HG02973 (cell line): Measurements from ENCODE around the gene UBAP2.
A peak's percentile ranks its signal among the peaks of the same experiment; 100 is the strongest.
"Not testable (repeated sequence)": the region's sequence is repeated elsewhere in the genome, so short reads cannot be mapped to it uniquely, and the experiment has no call there.

Experiments
- ATAC-seq: cut with Tn5 transposase; IDR thresholded peaks from one replicate; pipeline ENCODE4 v1.9.1; 2021; ENCODE audit warnings: moderate library complexity; ENCODE audit not compliant: unreplicated experiment

Gene UBAP2

DNA sequence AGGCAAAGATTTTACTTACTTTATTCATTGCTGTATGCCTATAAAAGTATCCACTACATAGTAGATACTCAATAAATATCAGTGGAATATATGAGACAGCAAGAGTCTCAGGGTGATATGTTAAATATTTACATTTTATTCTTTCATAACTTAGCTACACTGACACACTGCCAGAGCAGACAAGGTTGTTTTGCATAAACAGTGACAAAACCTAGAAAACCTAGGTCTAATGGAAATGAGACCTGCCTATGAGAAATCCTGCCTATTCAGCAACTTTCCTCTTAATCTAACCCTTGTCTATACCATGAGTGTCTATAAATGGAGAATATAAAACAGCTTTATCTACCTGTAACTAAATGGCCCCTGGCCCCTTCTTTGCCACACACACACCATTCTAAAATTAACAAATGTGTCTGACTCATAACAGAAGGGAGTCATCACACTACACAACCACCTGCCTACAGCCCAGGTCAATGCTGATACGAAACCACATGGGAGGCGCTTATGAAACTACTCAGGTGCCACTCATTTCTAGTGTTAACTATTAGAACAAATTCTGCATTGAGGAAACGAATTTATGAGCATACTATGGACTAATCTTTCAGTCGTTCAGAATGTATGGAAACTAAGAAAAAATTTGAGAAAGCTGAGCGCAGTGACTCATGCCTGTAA is 60.3 kb downstream of the UBAP2 start:
- ATAC-seq = peak; percentile 98

DNA sequence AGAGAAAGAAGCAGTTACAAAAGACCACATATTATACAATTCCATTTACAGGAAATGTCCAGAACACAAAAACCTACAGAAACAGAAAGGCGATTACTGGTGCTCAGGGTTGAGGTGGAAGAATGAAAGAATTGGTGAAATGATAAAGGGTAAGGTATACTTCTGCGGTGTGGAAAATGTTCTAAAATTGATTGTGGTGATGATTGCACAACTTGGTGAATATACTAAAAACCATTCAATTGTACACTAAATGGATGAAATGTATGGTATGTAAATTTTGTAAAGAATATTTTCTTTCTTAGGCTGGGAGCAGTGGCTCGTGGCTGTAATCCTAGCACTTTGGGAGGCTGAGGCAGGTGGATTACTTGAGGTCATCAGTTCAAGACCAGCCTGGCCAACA is 72.3 kb downstream of the UBAP2 start:
- ATAC-seq = no peak

DNA sequence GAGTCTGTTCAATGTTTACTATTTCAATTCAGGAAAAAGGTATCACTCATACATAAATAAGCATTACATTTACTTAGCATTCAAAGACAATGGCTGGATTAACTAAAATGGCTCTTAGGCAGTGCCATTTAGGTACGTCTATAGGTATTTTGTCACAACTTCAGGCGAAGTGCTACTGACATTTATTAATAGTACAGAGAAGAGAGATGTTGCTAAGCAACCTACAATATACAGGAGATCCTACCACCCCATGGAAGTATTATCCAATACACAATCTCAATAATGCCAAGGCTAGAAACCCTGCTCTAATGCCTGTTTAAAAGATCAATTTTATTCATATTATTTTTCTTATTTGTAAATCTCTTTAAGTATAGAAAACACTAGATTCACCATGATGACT is 76.0 kb downstream of the UBAP2 start:
- no peak for ATAC-seq

DNA sequence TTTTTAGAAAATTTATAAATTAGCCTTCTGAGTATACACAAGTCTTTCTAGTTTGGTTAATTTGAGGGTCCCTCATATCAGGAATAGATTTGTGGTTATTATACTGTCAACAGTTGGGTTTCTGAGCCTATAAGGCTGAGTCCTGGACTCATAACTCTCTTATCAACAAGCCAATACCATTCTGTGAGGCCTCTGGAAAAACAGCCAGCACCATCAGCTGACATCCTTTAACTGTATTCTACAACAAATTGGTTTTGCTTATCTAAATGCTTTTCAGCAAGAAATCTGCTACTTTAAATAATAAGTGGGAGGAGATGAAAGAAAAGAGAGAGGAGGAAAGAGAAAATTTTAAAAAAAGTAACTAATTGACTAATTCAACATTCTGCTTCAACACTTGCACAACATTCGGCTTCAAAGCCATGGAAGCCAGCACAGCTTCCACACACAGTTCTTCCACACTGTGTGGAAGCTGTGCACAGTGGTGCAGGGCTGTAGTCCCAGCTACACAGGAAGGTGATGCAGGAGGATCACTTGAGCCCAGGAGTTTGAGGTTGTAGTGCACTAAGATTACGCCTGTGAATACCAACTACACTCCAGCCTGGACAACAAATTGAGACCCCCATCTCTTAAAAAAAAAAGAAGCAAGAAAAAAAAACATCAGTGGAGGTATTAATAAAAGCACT is 84.5 kb downstream of the UBAP2 start:
- ATAC-seq = no peak

DNA sequence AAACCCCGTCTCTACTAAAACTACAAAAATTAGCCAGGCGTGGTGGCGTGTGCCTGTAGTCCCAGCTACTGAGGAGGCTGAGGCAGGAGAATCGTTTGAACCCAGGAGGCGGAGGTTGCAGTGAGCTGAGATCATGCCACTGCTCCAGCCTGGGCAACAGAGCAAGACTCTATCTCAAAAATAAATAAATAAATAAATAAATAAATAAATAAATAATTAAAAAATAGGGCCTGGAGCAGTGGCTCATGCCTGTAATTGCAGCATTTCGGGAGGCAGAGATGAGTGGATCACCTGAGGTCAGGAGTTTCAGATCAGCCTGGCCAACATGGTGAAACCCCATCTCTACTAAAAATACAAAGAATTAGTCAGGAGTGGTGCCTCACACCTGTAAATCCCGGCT is 86.2 kb downstream of the UBAP2 start:
- ATAC-seq = not testable (repeated sequence)

DNA sequence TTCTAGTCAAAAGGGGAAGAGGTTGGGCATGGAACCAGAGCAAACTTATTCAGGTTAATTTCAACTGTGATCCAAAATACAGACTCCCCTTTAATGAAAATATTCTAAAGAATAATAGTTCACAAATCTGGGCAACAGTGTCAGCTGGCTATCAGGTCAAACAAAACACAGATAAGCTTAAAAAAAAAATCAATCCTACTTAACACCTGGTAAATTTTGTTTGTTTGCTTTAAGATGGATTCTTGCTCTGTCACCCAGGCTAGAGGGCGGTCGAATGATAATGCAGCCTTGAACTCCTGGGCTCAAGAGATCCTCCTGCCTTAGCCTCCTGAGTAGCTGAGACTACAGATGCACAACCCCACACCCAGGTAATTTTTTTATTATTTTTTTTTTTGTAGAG is 89.0 kb downstream of the UBAP2 start:
- no peak for ATAC-seq

DNA sequence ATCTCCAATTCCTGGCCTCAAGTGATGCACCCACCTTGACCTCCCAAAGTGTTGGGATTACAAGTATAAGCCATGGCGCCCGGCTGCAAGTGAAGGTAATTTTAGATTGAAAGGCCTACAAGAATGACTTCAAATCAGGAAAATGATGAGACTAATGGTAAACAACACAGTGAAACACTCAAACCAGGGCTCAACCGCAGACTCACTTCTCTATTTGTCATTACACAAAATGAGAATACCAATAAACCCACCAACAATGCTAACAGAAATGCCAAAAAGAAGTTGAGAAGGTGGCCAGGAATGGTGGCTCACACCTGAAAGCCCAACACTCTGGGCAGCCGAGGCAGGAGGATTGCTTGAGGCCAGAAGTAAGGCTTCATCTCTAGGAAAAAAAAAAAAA is 92.1 kb downstream of the UBAP2 start:
- ATAC-seq = peak; percentile 45

DNA sequence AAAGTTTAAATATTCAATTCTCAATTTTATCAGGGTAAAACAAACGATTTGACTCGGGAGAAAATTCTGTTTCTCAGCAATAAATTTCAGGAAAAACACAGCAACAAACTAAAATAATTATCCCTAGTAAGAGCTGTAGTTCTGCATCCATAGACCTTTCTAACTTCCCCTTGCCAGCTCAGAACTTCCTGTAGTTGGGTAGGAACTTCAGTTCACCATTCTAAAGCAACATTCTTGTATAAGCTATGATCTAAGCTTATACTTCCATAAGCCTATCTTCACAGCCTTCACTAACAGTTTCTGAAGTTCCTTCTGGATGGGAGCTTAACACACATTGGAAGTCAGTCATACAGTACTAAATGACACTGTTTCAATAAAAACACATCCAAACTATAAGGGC is 96.6 kb downstream of the UBAP2 start:
- no peak for ATAC-seq

DNA sequence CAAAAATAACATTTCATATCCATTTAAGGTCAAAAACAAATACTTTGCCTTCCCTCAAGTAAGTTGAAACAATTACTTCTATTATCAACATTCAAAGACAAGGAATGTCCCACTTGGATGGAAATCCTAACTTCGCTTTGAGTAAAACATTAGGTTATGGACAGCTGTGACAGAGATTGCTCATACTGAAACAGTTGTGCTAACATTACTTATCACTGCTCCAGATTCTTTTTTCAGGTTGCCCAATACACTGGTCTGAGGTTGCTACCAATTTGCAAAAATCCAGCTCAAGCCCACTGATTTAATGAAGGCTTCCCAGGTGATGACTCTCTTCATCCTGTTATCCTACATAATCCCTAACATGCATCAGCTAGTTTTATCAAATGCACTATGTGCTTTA is 98.3 kb downstream of the UBAP2 start:
- no peak for ATAC-seq

DNA sequence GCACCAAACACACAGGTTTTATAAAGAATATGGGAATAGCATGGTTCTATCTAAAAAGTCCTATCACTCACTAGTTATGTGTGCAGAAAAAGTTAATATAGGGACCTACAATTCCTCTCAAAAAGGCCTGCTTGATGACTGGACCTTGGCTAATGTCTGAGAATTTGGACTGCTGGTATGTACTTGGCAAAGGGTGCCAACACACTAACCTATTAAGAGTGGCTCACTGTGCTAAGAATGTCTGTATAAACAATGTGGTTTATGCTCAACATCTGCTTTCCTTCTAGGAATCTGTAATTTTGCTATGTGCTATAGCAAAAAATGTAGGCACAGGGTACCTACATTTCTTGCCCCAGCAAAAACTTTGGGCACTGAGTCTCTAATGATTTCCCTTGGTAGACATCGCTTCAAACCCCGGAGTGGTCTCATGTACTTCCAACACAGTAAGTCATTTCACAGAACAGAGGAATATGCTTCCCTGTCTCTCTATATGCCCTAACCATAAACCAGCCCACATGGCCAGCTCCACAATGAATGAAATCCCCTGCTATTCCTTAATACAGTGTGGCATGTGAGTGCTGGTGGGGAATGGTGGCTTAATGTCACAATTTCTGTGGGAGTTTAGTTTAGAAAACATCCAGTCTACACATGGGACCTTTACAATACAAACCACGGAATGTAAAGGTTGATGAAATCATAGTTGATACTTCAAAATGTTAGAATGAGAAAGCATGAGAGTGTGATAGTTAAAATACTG is 101.7 kb downstream of the UBAP2 start:
- ATAC-seq = no peak

DNA sequence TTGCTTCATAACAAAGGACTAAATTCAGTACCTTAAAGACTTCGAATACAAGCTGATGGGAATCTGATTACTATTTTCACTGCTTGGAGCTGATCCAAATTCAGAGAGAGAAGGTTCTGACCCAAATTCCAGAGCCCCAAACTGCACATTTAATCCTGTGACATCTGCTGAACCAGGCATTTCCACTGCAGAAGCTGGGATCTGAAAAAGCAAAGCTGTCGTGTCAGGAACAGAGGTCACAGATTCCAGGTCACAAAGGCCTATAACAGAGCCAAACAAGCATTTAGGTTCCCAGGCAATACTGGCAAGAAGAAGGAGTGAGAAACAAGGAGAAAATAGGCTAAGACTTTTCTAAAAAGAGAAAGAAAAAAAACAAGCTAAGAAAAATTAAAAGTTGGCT is 105.3 kb downstream of the UBAP2 start:
- ATAC-seq = no peak

DNA sequence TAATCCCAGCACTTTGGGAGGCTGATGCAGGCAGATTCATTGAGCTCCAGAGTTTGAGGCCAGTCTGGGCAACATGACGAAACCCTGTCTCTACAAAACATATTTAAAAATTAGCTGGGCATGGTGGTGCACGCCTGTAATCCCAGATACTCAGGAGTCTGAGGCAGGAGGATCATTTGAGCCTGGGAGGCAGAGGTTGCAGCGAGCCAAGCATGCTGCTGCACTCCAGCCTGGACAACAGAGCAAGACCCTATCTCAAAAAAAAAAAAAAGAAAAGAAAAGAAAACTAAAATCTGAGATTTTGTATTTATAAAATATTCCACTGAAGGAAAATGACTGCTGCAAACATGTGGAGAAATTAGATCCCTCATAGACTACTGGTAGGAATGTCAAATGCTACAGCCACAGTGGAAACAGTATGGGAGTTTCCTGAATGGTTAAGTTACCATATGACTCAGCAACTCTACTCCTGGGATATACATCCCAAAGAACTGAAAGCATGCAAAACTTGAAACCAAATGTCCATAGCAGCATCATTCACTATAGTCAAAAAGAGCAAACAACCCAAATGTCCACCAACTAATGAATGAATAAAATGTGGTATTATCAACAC is 106.1 kb downstream of the UBAP2 start:
- no peak for ATAC-seq

DNA sequence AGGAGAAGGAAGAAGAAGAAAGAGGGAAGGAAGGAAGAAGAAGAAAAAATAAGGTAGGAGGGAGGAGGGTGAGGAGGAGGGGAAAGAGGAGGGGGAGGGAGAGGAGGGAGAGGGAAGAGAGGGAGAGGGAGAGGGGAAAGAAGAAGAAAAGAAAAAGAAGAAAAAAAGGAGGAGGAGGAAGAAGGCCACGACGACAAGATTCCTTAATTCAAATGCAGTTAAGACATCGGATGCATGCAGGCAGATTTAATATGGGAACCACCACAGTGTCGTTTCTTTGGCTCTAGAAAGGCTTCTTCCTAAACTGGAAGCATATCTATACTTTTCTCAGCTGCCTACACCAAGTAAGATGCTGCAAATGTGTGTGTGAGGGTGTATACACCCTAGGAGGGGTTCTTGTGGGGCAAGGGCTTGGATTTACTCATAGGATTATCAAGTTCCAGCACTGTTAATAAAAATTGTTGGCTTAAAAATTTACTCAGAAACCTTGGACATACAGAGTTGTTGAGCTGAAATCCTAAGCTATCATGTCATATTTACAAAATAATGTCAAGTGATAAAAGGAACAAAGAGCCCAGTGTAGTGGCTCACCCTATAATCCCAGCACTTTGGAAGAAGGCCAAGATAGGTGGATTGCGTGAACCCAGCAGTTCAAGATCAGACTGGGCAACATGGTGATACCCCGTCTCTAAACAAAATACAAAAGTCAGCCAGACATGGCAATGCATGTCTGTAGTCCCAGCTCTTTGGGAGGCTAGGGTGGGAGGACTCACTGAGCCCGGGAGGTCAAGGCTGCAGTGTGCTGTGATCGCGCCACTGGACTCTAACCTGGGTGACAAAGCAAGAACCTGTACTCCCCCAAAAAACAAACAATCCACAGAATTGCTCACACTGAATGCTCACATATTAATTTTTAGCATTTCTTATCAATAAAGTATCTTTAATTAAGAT is 108.5 kb downstream of the UBAP2 start:
- no peak for ATAC-seq

DNA sequence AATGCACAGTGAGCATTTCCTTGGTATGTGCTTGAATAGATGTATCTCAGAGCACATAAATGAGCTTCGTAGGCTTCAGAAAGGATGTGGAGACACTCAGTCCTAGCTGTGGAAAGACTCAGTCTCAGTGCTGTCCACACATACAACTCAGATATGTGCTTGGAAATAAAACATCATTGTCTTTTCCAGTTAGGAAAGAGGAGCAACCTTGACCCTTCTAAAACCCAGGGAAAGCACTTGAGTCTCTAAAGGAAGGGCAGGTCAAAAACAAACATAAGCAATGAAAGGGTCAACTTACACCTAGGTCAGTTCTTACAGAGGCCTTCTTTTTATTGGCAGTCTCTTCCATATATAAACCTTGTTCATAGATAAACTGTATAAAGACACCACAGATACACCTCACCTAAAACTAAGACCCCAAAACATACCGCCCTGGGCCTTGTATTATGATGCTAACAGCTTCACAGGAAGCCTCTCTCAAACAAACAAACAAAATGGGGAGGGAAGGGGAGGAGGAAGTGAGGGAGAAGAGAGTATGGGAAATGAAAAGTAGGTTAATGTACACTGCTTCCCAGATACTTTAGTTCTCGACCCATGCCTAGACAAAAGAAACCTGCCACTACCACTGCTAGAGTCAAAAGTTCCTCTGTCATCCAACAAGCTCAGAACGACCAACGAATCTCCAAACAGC is 114.4 kb downstream of the UBAP2 start:
- ATAC-seq = no peak

DNA sequence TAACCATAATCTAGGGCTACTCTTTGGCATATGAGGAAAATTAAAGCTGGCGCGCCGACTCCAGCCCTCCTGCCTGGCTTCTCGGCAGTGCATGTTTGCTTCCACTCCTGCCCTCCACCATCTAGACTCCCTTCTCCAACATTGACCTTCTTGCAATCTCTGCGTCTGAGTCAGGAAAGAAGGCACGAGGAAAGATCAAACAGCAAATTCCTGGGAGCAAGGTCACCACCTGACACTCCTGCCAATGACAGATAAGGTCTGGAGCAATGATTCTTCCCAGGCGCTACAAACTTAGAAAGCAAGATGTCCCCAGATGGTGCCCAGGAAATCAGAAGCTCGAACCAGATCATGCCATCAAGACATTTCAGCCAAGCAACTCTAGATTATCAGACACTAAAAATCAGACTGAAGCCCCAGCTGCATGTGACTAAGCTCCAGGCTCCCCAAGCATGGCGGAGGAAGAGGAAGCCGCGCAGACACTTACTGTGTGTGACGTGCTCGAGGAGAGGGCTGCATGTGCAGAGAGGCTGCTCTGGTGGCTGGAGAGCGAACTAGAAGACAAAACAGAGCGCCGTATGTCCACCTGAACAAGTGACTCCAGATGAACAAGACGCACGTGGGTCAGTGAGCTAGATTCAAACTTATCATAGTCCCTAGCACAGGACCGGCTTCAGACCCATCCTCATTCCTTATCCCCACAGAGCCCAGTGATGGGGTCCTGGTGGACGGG is 116.4 kb downstream of the UBAP2 start:
- ATAC-seq = no peak

DNA sequence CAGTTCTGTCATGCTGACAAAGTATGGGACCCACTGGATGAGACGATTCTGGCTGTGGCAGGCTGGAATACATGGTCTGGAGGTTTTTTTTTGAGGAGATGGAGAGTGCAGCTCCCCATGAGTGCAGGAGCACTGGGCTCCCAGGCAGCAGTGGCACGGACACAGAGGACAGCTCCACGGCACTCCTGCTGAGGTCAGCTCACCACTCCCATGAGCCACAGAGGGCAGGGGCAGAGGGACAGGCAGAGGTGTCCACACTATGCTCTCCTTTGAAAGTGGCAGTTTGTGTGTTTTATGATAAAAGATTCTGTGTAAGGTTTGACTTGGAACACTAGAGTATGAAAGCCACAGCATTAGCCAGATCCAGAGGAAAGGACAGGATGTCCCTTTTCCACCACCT is 117.4 kb downstream of the UBAP2 start:
- no peak for ATAC-seq

DNA sequence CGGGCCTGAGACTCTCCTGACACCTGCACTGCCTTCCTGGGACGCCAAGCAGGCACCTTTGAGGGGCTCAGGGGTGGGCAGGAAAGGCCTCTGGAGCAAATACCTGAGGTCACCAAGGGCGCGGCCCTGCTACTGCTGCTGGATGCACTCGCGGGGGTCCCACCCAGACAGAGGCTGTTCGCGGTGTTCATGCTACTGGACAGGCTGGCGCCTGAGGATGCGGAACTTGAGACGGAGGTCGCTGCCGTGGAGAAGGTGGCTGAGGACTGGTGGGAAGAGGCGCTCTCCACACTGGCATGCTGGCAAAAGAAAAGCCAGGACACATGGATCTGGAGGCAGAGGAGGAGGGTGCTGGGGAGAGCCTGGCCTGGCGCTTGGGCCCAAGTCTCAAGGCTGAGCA is 121.0 kb downstream of the UBAP2 start:
- no peak for ATAC-seq

DNA sequence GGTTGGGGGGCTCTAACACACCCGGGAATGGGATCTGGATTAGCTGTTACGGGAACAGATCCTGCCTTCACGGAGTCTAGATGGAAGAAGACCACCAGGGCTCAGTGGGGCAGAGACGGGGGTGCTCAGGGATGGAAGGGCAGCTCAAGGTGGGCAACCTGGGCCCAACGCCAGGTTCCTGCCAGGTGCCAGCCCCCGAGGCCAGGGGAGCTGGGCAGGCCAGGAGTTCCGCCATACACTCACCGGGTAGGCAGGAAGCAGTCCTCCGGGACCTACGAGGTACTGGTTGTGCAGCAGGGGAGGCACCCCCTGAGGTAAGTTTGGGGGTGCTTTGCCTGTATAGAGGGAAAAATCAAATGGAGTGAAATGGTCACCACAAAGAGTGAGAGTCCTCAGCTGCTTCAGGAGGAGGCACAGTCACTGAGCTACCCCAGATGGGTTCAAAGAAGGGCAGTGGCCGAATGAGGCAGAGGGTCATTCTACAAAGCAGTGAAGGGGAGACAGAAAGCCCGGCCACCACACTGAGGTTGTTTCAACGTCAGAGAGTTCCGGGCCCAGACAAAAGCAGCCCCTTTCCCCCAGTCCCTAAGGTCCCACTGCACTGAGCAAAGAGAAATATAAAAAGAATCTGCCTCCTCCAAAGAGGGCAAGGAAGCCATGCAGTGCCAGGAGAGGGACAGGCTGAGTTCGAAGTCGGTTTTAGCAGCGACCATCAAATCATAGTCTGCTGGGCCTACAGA is 121.8 kb downstream of the UBAP2 start:
- ATAC-seq = no peak
